Sciatic nerve (tissue), 2 donors: ENCODE data around the gene S100P. TPM values are rescaled to one million over a fixed set of nuclear protein-coding genes. Genes with fewer than 3 reads are reported as not detected.
"Not testable (repeated sequence)": the region's sequence is repeated elsewhere in the genome, so short reads cannot be mapped to it uniquely, and the experiment has no call there.

ENCODE experiments used
- ATAC-seq: fragments of 200-7000 bp; cut with Tn5 transposase; one replicate; pipeline ENCODE4 v1.9.1; 2020; ENCODE audit warnings: mild to moderate bottlenecking, moderate library complexity
- DNase-seq: peaks from one replicate; pipeline ENCODE4 v3.0.0-alpha.2; 2020; ENCODE audit warnings: low spot score
- intact Hi-C: fragments of 100-400 bp; cut with DNase I; formaldehyde crosslinking; loops from one replicate; pipeline ENCODE4 v1.14.2; 2022
- total RNA-seq: library from RNA; stranded (reverse); fragmentation: NEBNext Ultra II Directional; extraction: Animal tissue kit (Norgen Biotek cat#: 25700); gene quantifications from one replicate; pipeline ENCODE4 v1.2.1, GENCODE V29; 2021
- donor health status: DM: no; HTN: no; CAD: no.
- donor health status: DM: no; HTN: no; CAD: no.

The S100P gene
- 6.3 TPM for total RNA-seq

- intact Hi-C loops, result no loop called here
- ATAC-seq (no peak), DNase-seq (no peak)
Observed at GRCh38 chr4:6693231-6694176, at the start of gene S100P. Gene S100P, plus strand, starts transcription at chr4:6693878. Its CDS starts 55 bp downstream, at chr4:6693933.

- DNase-seq, result no peak
- no peak for ATAC-seq
- intact Hi-C loops, result loop anchor here (10.0 kb wide), 1 partner anchor 60 kb away; the partner anchor contains the start of gene MRFAP1L1
Observed at GRCh38 chr4:6644792-6645530, 48.7 kb upstream of the S100P start.

- ATAC-seq (no peak), DNase-seq (no peak)
- intact Hi-C loops, result loop anchor here (10.0 kb wide), 1 partner anchor 58 kb away; the partner anchor contains the start of gene MRFAP1L1
Observed at GRCh38 chr4:6647169-6647568, 46.5 kb upstream of the S100P start.

- no peak for ATAC-seq
- intact Hi-C loops, result loop anchor here (10.0 kb wide), 1 partner anchor 57 kb away; the partner anchor contains the start of gene MRFAP1L1
- no peak for DNase-seq
Observed at GRCh38 chr4:6647582-6648230, 46.0 kb upstream of the S100P start.

GRCh38 chr4:6649216-6649615 is 44.5 kb upstream of the S100P start:
- no peak for ATAC-seq
- intact Hi-C loops, result loop anchor here (10.0 kb wide), 1 partner anchor 56 kb away; the partner anchor contains the start of gene MRFAP1L1
- DNase-seq, result no peak

- intact Hi-C loops, ATAC-seq, DNase-seq: not testable (repeated sequence)
Observed at GRCh38 chr4:6654211-6654610, 39.5 kb upstream of the S100P start.

- DNase-seq, ATAC-seq, intact Hi-C loops: not testable (repeated sequence)
Observed at GRCh38 chr4:6655291-6655690, 38.4 kb upstream of the S100P start.

- intact Hi-C loops, result no loop called here
- no peak for ATAC-seq
- DNase-seq, result no peak
Observed at GRCh38 chr4:6655924-6656323, 37.8 kb upstream of the S100P start.

GRCh38 chr4:6657242-6658208 is 36.2 kb upstream of the S100P start:
- ATAC-seq, result no peak
- intact Hi-C loops, result no loop called here
- DNase-seq, result no peak

- DNase-seq, result no peak
- intact Hi-C loops, result no loop called here
- peak; percentile 41 for ATAC-seq
Observed at GRCh38 chr4:6658209-6658595, 35.5 kb upstream of the S100P start.

- ATAC-seq (peak; percentile 75), DNase-seq (peak; percentile 74)
- intact Hi-C loops, result no loop called here
Observed at GRCh38 chr4:6658597-6659075, 35.0 kb upstream of the S100P start.

GRCh38 chr4:6659897-6660296 is 33.8 kb upstream of the S100P start:
- no peak for DNase-seq
- intact Hi-C loops, result no loop called here
- no peak for ATAC-seq

GRCh38 chr4:6660430-6660829 is 33.2 kb upstream of the S100P start:
- intact Hi-C loops, result no loop called here
- DNase-seq (no peak), ATAC-seq (peak; percentile 66)

- ATAC-seq (no peak), DNase-seq (no peak)
- intact Hi-C loops, result no loop called here
Observed at GRCh38 chr4:6662591-6662990, 31.1 kb upstream of the S100P start.

- ATAC-seq (peak; percentile 40), DNase-seq (no peak)
- intact Hi-C loops, result no loop called here
Observed at GRCh38 chr4:6663596-6664393, 29.9 kb upstream of the S100P start.

- intact Hi-C loops, result no loop called here
- ATAC-seq, result no peak
- no peak for DNase-seq
Observed at GRCh38 chr4:6665320-6665654, 28.4 kb upstream of the S100P start.

GRCh38 chr4:6668391-6668790 is 25.3 kb upstream of the S100P start:
- intact Hi-C loops, result no loop called here
- no peak for ATAC-seq
- no peak for DNase-seq
